Glutamatergic neuron (in vitro differentiated cells): ENCODE data around the gene SLC11A1. TPM values are rescaled to one million over a fixed set of nuclear protein-coding genes. Genes with fewer than 3 reads are reported as not detected.

Experiments
- DNase-seq: peaks from one replicate; pipeline ENCODE4 v3.0.0; 2022
- H3K27ac Mint-ChIP-seq: one replicate; pipeline ENCODE4 v1.8.0; 2020; ENCODE audit warnings: mild to moderate bottlenecking, mixed read lengths, inconsistent platforms; ENCODE audit not compliant: unreplicated experiment
- H3K27me3 Mint-ChIP-seq: one replicate; pipeline ENCODE4 v1.8.0; 2020; ENCODE audit warnings: mild to moderate bottlenecking, moderate library complexity, mixed read lengths, inconsistent platforms; ENCODE audit not compliant: unreplicated experiment
- H3K36me3 Mint-ChIP-seq: one replicate; pipeline ENCODE4 v1.8.0; 2020; ENCODE audit warnings: mild to moderate bottlenecking, mixed read lengths, inconsistent platforms; ENCODE audit not compliant: unreplicated experiment
- H3K4me1 Mint-ChIP-seq: one replicate; pipeline ENCODE4 v1.8.0; 2020; ENCODE audit warnings: mild to moderate bottlenecking, low read depth, mixed read lengths, inconsistent platforms; ENCODE audit not compliant: unreplicated experiment
- H3K4me3 Mint-ChIP-seq: one replicate; pipeline ENCODE4 v1.8.0; 2020; ENCODE audit warnings: mild to moderate bottlenecking, mixed read lengths, inconsistent platforms; ENCODE audit not compliant: unreplicated experiment
- H3K9me3 Mint-ChIP-seq: one replicate; pipeline ENCODE4 v1.8.0; 2020; ENCODE audit warnings: mild to moderate bottlenecking, moderate library complexity, mixed read lengths, inconsistent platforms; ENCODE audit not compliant: unreplicated experiment
- total RNA-seq: library from RNA; stranded (reverse); fragmentation: NEBNext Ultra II Directional; extraction: Animal tissue kit (Norgen Biotek cat#: 25700); gene quantifications from one replicate; pipeline ENCODE4 v1.2.1, GENCODE V29; 2021; ENCODE audit not compliant: unreplicated experiment
- TF ChIP-seq, protein P1 (sequence below): fragments of 200-600 bp; sonication (generic); IDR thresholded peaks from one replicate; pipeline ENCODE4 v1.5.0; 2021; ENCODE audit not compliant: partially characterized antibody, unreplicated experiment

The SLC11A1 gene
- total RNA-seq, 1 donor from 2014 or later, result not detected

DNA sequence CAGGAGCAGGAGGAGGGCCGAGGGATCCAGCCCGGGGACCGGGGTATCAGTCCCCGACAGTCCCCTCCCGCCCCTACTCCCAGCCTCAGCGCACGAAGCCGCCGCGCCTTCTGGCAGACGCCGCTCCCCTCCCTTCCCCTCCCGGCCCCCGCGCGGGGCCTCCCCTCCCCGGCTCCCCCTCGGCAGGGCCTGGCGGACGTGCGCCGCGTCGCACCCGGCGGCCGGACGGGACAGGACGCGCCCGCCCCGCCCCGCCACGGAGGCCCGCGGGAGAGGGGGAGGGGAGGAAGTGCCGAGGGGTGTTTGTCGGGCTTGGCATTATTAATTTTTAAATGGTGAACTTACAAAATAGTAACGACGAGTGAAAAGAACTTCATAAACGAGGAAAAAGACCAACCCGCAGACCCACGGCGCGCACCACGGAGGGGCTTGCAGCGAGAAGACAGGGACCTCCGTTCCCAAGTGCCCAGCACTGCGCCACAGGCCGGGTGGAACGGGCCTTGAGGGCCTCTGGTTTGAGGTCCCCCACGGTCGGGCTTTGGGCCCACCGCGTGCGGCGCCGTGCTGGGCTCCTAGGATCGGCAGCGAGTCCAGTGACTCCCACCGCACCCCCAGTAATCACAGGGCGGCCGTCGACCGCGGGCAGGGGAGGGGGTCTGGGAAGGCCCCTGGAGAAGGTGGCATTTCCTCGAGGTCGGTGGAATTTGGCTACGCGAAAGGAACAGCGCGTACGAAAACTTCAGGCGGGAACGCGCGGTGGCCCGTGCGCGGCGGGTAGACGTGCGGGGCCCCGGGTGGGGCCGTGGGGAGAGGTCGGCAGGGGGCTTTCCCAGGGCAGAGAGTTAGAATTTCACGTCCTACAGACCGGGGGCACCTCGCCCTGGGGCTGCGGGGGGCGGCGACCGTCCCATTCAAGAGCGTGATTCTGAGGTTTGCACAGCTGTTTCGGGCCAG, 16.6 kb downstream of the SLC11A1 start:
- Mint-ChIP-seq H3K9me3 (peaks cover 12% of the 10 kb centered on the region), H3K4me1 (peaks cover 11% of the 10 kb centered on the region), H3K36me3 (no peaks in the 10 kb centered on the region), H3K27me3 (peaks cover 17% of the 10 kb centered on the region), H3K27ac (no peak overlapping the region), H3K4me3 (peak overlapping the region; percentile 63)
- DNase-seq, result no peak
- TF ChIP-seq, protein P1, sequence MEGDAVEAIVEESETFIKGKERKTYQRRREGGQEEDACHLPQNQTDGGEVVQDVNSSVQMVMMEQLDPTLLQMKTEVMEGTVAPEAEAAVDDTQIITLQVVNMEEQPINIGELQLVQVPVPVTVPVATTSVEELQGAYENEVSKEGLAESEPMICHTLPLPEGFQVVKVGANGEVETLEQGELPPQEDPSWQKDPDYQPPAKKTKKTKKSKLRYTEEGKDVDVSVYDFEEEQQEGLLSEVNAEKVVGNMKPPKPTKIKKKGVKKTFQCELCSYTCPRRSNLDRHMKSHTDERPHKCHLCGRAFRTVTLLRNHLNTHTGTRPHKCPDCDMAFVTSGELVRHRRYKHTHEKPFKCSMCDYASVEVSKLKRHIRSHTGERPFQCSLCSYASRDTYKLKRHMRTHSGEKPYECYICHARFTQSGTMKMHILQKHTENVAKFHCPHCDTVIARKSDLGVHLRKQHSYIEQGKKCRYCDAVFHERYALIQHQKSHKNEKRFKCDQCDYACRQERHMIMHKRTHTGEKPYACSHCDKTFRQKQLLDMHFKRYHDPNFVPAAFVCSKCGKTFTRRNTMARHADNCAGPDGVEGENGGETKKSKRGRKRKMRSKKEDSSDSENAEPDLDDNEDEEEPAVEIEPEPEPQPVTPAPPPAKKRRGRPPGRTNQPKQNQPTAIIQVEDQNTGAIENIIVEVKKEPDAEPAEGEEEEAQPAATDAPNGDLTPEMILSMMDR, result no peak

DNA sequence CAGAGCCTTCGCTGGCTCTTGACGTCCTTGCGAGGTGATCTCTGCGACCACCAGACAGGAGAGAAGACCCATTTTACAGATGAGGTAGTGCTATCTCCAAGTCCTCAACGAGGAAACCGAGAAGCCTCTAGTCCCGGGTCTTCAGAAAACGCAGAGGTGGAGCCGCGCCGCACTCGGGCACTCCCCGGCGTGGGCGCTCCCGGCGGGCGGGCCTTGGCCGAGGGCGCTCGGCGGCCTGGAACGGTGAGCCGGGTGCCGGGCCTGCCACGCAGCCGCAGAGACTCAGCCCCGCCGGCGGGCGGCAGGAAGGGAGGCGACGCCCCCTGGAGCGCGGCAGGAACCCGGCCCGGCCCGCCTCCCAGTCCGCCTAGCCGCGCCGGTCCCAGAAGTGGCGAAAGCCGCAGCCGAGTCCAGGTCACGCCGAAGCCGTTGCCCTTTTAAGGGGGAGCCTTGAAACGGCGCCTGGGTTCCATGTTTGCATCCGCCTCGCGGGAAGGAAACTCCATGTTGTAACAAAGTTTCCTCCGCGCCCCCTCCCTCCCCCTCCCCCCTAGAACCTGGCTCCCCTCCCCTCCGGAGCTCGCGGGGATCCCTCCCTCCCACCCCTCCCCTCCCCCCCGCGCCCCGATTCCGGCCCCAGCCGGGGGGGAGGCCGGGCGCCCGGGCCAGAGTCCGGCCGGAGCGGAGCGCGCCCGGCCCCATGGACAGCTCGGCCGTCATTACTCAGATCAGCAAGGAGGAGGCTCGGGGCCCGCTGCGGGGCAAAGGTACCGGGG, 17.5 kb downstream of the SLC11A1 start, which contains the start of gene CTDSP1:
TSS of gene CTDSP1 (plus strand) at position 478 of the 776 bp plus-strand sequence. CDS start at position 701, 223 bp downstream.
- Mint-ChIP-seq H3K4me1 (peaks cover 16% of the 10 kb centered on the region), H3K27ac (no peak within 1 kb of the TSS), H3K36me3 (no peaks in the 10 kb centered on the region), H3K9me3 (peaks cover 14% of the 10 kb centered on the region), H3K4me3 (peak within 1 kb of the TSS; percentile 90), H3K27me3 (peaks cover 20% of the 10 kb centered on the region)
- peak; percentile 97 for DNase-seq
- TF ChIP-seq, protein P1, result no peak

DNA sequence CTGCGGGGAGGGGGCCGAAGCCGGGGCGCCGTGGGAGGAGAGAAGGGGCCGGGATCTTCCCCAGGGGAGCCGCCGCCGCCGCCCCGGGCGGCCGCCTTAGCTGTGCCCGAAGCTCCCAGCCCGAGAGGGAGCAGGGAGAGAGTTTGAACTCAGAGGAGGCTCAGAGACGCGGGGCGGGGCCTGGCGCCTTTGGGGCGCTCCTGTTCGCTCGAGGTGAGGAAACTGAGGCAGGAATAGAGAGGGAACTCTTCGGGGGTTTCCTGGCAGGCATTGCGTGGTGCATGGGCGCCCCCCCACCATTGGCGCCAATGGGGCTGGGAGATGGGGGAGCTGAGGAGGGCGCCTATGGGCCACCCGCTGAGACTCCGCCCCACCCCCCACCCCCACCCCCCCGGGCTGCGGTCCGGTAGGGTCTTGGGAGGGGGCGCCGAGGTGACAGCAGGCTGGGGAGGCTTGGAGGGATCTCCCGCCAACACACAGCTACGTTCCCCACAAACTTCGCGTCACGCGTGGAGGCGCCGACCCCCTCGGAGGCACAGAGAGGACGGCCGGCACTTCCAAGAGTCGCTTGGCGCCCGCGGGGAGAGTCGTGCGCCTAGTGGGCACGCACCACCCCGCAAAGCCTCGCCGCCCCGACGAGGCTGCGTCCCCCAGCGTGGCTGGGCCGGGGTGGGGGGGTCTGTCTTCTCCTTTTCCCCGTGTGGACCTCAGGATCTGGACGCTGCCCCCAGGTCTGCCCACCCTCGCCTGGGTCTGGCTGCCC, 18.3 kb downstream of the SLC11A1 start:
- no peaks in the 10 kb centered on the region for H3K36me3 Mint-ChIP-seq
- H3K4me1 Mint-ChIP-seq, result peaks cover 16% of the 10 kb centered on the region
- H3K27me3 Mint-ChIP-seq, result peaks cover 18% of the 10 kb centered on the region
- peak overlapping the region; percentile 90 for H3K4me3 Mint-ChIP-seq
- DNase-seq, result peak; percentile 49
- H3K27ac Mint-ChIP-seq, result no peak overlapping the region
- TF ChIP-seq, protein P1, result no peak
- peaks cover 15% of the 10 kb centered on the region for H3K9me3 Mint-ChIP-seq

DNA sequence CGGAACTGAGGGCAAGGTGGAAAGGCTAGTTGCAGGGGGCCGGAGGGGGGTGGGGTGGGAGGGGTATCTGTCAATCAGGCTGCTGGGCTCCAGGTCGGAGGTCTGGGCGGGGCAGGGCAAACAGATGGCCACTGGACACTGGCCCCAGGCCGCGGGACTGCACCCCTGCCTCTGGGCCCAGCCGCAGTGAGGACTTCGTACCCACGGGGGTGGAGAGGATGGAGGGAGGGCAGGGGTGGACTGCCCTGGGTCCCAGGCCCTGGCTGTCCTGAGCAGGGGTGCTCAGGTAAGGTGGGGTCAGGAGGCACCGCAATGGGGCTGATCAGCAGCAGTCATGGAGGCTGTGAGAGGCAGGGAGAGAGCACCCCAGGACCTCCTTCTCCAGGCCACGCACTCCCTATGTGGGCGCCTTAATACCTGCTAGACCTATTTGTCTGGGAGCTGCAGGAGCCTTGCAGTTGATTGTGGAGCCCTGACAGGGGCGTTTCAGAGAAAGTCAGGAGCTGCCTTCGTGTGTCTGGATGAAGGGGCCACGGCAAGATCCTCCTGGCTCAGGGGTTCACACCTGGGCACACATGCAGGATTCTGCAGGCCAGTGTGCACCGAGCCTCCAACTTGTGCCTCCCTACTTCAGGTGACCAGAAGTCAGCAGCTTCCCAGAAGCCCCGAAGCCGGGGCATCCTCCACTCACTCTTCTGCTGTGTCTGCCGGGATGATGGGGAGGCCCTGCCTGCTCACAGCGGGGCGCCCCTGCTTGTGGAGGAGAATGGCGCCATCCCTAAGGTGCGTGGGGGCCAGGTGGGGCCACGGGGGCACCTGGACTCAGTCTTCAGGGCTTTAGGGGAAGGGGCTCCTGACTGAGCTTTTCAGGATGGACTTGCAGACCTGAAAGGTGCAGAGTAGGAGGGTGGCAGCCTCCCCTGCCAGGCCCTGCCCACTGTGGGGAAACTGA, 19.1 kb downstream of the SLC11A1 start:
- DNase-seq, result no peak
- Mint-ChIP-seq H3K36me3 (no peaks in the 10 kb centered on the region), H3K27me3 (peaks cover 18% of the 10 kb centered on the region), H3K4me1 (peaks cover 20% of the 10 kb centered on the region), H3K27ac (no peak overlapping the region), H3K9me3 (peaks cover 13% of the 10 kb centered on the region), H3K4me3 (peak overlapping the region; percentile 42)
- TF ChIP-seq, protein P1, result no peak
